GM21423 (cell line): ENCODE data around the gene ZBTB46.
"Not testable (repeated sequence)": the region's sequence is repeated elsewhere in the genome, so short reads cannot be mapped to it uniquely, and the experiment has no call there.

ENCODE experiments used
- ATAC-seq: cut with Tn5 transposase; IDR thresholded peaks from one replicate; pipeline ENCODE4 v1.9.1; 2021; ENCODE audit warnings: mild to moderate bottlenecking, moderate library complexity; ENCODE audit not compliant: unreplicated experiment

The ZBTB46 gene

GRCh38 chr20:63737695-63737944 is 93.4 kb downstream of the ZBTB46 start:
- ATAC-seq = no peak

GRCh38 chr20:63736893-63737694 is 94.0 kb downstream of the ZBTB46 start:
- no peak for ATAC-seq

GRCh38 chr20:63735859-63736718 is 95.0 kb downstream of the ZBTB46 start, which contains the start of gene LIME1:
LIME1 (plus strand) TSS chr20:63736664; CDS start chr20:63737550, 886 bp downstream.
- ATAC-seq = no peak

- no peak for ATAC-seq
Observed at GRCh38 chr20:63734946-63735858, 95.9 kb downstream of the ZBTB46 start.

- no peak for ATAC-seq
Observed at GRCh38 chr20:63734111-63734945, 96.7 kb downstream of the ZBTB46 start.

- ATAC-seq = no peak
Observed at GRCh38 chr20:63733579-63734081, 97.4 kb downstream of the ZBTB46 start.

- ATAC-seq = no peak
Observed at GRCh38 chr20:63733117-63733516, 97.9 kb downstream of the ZBTB46 start.

GRCh38 chr20:63732118-63733095 is 98.7 kb downstream of the ZBTB46 start:
- ATAC-seq = no peak

- ATAC-seq = no peak
Observed at GRCh38 chr20:63731410-63731809, 99.7 kb downstream of the ZBTB46 start.

- not testable (repeated sequence) for ATAC-seq
Observed at GRCh38 chr20:63730189-63730733, 100.8 kb downstream of the ZBTB46 start.

GRCh38 chr20:63722967-63723622 is 108.0 kb downstream of the ZBTB46 start:
- ATAC-seq = not testable (repeated sequence)

GRCh38 chr20:63718996-63719395 is 112.1 kb downstream of the ZBTB46 start:
- ATAC-seq = no peak

GRCh38 chr20:63714858-63715257 is 116.2 kb downstream of the ZBTB46 start:
- no peak for ATAC-seq

GRCh38 chr20:63712191-63712590 is 118.9 kb downstream of the ZBTB46 start:
- no peak for ATAC-seq

- ATAC-seq = no peak
Observed at GRCh38 chr20:63711085-63711645, 119.9 kb downstream of the ZBTB46 start.

GRCh38 chr20:63709149-63709527 is 121.9 kb downstream of the ZBTB46 start:
- no peak for ATAC-seq

GRCh38 chr20:63708301-63709148 is 122.5 kb downstream of the ZBTB46 start:
- no peak for ATAC-seq
